ENCODE data around the gene MEIOB.
A peak's percentile ranks its signal among the peaks of the same experiment; 100 is the strongest.
"Not testable (repeated sequence)": the region's sequence is repeated elsewhere in the genome, so short reads cannot be mapped to it uniquely, and the experiment has no call there.

MEIOB gene

DNA sequence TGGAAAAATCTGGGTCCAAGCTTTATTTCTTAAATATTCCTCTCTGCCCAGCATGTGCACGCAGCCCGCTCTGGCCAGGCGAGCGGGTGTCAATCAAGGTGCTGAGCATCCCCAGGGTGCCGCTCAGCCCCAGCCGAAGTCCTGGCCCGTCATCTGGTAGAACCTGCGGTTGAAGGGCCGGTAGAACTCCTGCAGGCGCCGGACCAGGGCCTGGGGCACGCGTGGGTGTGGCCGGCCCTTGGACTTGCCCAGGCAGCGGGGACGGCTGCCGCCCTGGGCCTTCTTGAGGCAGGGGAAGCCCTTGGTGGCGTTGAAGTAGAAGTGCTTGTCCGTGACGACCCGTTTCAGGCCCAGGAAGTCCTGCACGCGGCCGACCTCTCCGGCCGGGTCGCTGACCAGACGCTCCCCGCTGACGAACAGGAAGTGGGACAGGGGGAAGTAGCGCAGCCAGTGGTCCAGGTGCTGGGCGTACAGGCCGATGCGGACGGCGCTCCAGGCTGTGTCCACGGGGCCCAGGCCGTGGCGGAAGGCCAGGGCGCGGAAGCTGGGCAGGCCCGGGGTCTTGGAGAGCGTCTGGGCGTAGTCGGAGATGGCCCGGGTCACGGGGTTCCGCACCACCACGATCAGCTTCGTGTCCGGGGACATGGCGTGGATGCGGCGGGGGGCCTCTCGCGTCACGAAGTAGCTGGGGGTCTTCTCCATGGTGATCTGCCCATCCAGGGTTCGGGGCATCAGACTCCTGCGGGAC lies 39.7 kb upstream of the MEIOB start:
- H3K27me3 Mint-ChIP-seq, result peaks cover 58% of the 10 kb centered on the region
- H3K27ac Mint-ChIP-seq, result no peak overlapping the region
- no peaks in the 10 kb centered on the region for H3K4me1 Mint-ChIP-seq
- no peak overlapping the region for H3K4me3 Mint-ChIP-seq
- no peak for ATAC-seq
- no peaks in the 10 kb centered on the region for H3K9me3 Mint-ChIP-seq
- no peaks in the 10 kb centered on the region for H3K36me3 Mint-ChIP-seq

DNA sequence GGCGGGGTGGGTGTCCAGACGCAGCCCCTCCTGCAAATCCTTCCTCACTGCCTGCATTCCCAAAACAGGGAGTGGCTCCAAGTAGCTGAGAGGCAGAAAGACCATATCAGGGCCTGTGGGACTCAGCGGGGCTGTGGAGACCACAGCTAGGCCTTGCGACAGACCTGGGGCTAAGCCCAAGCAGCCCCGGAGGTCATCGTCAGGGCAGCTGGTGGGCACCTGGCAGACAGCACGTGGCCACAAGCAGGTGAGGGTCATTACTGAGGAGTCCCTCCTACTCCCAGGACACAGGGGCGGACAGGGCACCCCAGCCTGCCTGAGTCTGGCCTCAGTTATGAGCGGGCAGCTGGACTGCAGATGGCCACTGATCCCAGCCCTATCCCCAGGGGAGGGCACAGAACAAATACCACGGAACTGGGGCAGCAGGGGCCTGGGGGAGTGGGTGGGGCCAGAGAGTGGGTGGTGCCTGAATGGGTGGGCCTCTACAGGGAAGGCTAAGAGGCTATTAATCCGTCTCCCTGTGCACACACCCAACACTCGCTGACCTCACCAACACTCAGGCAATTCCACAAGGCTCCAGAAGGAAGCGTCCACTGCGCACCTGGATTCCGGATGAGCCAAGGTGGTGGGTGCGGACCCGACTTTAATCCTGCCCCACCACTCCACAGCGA lies 37.7 kb upstream of the MEIOB start:
- ATAC-seq, result no peak
- H3K4me1 Mint-ChIP-seq, result no peaks in the 10 kb centered on the region
- H3K27ac Mint-ChIP-seq, result no peak overlapping the region
- H3K36me3 Mint-ChIP-seq, result no peaks in the 10 kb centered on the region
- peaks cover 51% of the 10 kb centered on the region for H3K27me3 Mint-ChIP-seq
- no peak overlapping the region for H3K4me3 Mint-ChIP-seq
- H3K9me3 Mint-ChIP-seq, result no peaks in the 10 kb centered on the region

DNA sequence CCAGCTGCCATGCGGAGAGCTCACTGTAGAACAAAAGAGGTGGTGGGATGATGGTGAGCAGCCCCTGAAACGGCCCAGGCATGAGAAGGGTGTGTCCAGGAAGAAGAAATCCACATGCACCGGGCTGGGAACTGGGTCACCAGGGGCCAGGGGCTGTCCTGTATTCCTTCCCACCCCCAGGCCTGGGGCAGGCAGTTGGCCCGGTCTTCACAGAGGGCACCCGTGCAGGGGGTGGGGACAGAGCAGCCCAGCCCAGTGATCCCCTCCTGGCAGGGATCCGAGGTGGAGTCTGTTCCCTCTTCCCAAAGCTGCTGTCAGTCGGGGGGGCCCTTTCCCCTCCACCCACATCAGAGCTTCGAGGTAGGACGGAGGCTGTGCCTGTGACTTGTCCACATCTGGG lies 37.0 kb upstream of the MEIOB start:
- Mint-ChIP-seq H3K27me3 (peaks cover 51% of the 10 kb centered on the region), H3K4me1 (no peaks in the 10 kb centered on the region), H3K36me3 (no peaks in the 10 kb centered on the region), H3K27ac (no peak overlapping the region), H3K4me3 (no peak overlapping the region), H3K9me3 (no peaks in the 10 kb centered on the region)
- ATAC-seq, result no peak

DNA sequence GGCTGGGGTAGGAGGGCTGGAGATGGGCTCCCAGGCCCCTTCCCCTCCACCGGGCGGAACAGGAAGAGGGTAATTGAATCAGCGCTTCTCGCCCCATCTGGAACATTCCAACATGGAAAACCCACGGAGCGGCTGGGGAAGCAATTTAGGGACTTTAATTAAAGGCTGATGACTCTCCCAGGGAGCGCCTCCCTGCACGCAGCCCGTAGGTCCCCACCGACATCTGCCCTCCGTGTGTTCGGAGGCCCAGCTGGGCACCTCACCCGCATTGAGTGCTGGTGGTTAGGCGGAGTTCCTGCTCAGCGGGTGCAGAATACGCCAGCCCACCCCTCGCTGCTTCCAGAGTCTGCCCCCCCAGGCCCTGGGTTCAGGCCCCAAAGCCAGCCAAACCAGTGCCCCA lies 36.2 kb upstream of the MEIOB start:
- H3K4me1 Mint-ChIP-seq, result no peaks in the 10 kb centered on the region
- no peaks in the 10 kb centered on the region for H3K9me3 Mint-ChIP-seq
- no peak for ATAC-seq
- no peak overlapping the region for H3K27ac Mint-ChIP-seq
- H3K36me3 Mint-ChIP-seq, result no peaks in the 10 kb centered on the region
- peaks cover 50% of the 10 kb centered on the region for H3K27me3 Mint-ChIP-seq
- no peak overlapping the region for H3K4me3 Mint-ChIP-seq

DNA sequence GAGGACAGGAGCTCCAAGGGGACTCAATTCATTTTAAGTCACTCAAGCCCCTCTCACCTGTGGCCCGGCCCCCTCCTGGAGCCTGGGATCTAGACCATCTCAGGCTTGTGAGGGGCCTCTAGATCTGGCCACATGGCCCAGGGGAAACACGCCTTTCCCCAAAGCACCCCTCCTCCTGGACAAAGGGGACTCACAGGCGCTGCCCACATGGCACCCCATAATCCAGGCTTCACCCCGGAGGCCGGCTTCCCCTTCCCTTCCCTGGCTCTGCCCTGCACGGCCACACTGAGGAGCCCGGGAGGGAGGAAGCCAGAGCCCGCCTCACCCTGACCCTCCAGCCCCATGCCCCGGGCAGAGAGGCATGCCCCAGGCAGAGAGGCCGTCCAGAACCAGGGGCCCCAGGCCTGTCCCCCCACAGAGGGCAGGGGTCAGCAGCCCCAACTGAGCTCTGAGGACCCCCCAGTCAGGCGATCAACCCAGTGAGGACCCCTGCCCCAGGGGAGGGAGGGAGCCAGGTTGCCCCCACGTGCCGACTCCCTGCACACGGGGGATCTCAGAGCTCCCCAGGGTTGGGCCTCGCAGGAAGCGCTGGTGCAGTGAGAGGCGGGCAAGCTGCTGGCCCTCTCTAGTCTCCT lies 35.4 kb upstream of the MEIOB start:
- Mint-ChIP-seq H3K36me3 (no peaks in the 10 kb centered on the region), H3K27ac (no peak overlapping the region)

DNA sequence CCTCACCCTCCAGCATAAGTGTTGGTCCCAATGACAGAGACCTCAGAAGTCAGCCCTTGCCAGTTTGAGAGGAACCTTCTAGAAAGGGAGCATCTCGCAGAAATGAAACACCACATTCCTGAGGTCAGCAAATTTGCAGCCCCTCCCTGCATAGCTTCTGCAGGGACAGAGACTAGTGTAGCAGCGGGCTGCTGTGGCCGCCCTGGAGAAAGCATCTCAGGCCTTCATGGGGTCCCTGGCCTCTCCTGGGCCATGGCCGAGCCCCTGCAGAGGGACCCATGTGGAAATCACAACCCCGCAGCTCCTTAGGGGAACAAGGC lies 34.8 kb upstream of the MEIOB start:
- H3K9me3 Mint-ChIP-seq, result no peaks in the 10 kb centered on the region

More for the DNA sequence above, 35.4 kb upstream of the MEIOB start:
- Mint-ChIP-seq H3K9me3 (no peaks in the 10 kb centered on the region), H3K27me3 (peaks cover 53% of the 10 kb centered on the region), H3K4me3 (no peak overlapping the region), H3K4me1 (no peaks in the 10 kb centered on the region)
- ATAC-seq, result no peak

DNA sequence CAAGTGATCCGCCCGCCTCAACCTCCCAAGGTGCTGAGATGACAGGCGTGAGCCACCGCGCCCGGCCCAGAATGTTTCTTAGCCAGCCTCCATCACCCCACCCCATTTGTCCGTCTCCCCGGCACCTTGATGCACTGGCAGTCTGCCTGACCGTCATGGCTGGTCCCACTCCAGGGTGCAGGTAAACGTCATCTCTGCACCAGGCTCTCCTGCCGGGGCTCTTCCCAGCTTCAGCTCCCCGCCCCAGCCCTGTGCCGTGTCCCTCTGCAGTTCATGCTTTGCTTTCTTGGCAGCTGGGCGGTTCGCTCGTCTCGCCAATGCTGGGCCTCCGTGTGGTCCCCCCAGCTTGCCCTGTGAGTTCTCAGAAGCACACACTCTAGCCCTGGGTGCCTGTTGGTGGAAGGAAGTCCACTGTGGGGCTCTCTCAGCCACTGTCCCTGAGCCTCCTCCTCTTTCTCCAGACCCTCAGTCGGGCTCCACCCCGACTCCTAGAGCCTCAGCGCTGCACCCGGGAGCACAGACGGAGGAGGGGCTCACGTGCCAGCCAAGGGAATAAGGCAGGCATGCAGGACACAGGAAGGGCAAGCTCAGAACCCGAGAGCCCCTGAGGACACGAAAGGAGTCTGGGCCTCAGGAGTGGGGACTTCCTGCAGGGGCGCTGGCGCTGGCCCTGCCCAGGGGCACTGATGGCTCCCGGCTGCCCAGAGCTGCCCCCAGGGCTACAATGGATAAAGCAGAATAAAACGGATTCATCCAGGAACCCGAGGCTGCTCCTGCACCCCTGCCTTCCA lies 34.3 kb upstream of the MEIOB start:
- H3K27ac Mint-ChIP-seq, result no peak overlapping the region
- H3K4me1 Mint-ChIP-seq, result no peaks in the 10 kb centered on the region
- no peaks in the 10 kb centered on the region for H3K36me3 Mint-ChIP-seq
- H3K4me3 Mint-ChIP-seq, result no peak overlapping the region
- ATAC-seq, result no peak
- peaks cover 53% of the 10 kb centered on the region for H3K27me3 Mint-ChIP-seq
- no peaks in the 10 kb centered on the region for H3K9me3 Mint-ChIP-seq

More for the DNA sequence above, 34.8 kb upstream of the MEIOB start:
- Mint-ChIP-seq H3K4me1 (no peaks in the 10 kb centered on the region), H3K27me3 (peaks cover 53% of the 10 kb centered on the region), H3K27ac (no peak overlapping the region), H3K36me3 (no peaks in the 10 kb centered on the region), H3K4me3 (no peak overlapping the region)
- ATAC-seq, result no peak

DNA sequence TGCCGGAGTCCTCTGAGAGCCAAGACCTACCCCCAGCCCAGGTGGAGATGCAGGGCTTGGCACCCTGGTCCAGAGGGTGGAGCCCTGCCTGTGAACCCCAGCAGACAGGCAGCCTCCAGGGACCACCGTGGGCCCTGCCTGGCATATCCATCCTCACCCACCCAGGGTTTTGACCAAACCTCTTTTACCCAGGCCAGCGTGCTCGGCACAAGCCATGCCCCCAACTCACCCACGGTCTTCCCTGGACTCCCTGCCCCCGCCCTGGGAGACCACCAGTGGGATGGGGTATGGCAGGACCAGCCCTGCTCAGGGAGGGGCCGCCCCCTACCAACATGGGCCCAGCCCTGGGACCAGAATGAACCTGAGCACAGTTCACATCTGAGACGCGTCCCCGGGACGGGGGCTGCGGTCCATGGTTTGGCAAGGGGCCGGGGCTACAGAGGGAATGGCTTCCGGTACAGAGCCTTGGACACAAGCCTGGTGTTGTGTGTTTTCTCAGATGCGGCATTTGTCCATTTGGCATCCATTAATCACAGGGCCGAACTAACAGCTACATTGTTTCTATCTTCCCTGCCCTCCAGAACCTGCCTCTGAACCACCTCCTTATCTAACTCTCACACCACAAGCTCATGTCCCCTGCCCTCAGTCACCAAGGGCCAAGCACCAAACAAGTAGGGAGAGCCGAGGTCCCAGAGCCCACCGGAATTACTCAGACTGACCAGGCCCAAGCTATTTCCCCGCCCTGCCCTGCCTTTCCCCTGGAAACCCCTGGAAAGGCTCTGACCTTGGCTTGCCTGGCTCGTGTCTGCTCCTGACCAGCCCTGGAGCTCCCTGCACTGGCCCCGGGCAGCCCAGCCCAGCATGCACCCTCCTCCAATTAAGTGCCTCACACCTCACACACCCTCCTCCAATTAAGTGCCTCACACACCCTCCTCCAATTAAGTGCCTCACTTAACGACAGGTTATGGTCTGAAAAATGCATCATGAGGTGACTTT lies 32.2 kb upstream of the MEIOB start:
- Mint-ChIP-seq H3K27me3 (peaks cover 52% of the 10 kb centered on the region), H3K36me3 (no peaks in the 10 kb centered on the region), H3K9me3 (no peaks in the 10 kb centered on the region), H3K4me1 (no peaks in the 10 kb centered on the region), H3K4me3 (no peak overlapping the region), H3K27ac (no peak overlapping the region)
- ATAC-seq, result peak; percentile 31

DNA sequence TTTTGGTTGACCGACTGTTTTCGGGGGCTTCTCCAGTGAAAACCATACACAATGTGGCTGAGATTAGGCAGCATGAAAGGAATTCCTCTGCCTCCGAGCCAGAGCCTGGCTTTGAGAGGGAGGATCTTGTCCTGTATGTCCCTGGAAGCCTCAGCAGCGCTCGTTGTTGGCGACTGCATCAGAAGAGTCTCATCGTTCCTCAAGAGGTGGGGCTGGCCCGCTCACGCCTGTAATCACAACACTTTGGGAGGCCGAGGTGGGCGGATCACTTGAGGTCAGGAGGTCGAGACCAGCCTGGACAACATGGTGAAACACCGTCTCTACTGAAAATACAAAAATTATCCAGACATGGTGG lies 31.2 kb upstream of the MEIOB start:
- H3K27me3 Mint-ChIP-seq, result peaks cover 44% of the 10 kb centered on the region
- no peaks in the 10 kb centered on the region for H3K36me3 Mint-ChIP-seq
- no peak overlapping the region for H3K4me3 Mint-ChIP-seq
- ATAC-seq, result no peak
- no peaks in the 10 kb centered on the region for H3K9me3 Mint-ChIP-seq
- H3K27ac Mint-ChIP-seq, result no peak overlapping the region
- no peaks in the 10 kb centered on the region for H3K4me1 Mint-ChIP-seq

DNA sequence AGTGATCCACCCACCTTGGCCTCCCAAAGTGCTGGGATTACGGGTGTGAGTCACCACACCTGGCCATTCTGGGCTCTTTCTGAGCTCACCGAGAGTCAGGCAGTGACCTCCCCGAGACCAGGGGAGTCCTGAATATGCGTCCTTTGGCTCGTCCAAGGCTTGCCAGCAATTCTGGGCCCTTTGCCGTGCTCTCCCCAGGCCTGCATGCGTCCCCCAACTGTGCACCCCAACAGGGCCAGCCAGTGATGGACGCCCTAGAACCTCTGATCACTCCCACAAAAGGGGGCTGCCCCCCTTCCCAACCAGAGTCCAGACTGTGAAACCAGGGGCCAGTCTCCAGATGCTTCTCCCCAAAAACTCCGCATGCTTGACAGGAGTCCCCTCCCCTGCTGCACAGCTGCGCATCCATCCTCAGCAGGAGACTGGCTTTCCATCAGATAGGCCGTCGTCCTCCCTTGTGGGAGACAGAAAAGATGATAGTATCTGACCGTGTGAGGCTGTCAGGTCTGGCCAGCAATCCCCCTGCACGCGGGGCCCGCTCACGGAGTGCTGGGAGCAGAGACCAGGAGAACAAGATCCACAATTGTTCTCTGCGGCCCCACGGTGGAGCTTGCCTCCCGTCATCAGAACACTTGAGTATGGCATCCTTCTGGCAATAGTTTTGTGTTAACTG lies 30.7 kb upstream of the MEIOB start:
- H3K4me3 Mint-ChIP-seq, result no peak overlapping the region
- H3K27ac Mint-ChIP-seq, result no peak overlapping the region
- no peaks in the 10 kb centered on the region for H3K36me3 Mint-ChIP-seq
- no peaks in the 10 kb centered on the region for H3K4me1 Mint-ChIP-seq
- no peak for ATAC-seq
- no peaks in the 10 kb centered on the region for H3K9me3 Mint-ChIP-seq
- H3K27me3 Mint-ChIP-seq, result peaks cover 48% of the 10 kb centered on the region

DNA sequence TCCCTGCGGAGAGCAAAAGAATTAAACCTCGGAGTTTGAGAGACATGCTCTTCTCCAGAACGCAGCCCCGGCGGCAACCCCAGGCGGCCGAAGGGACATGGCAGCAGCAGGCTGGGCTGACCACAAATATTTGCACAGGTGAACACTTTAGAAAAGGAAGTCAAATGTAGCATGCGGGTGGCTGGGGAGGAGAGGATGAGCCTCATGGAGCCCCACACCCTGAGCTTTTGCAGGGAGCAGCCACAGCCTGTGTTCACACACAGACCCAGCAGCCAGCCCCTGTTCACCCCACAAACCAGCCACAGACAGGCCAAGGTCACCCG lies 28.4 kb upstream of the MEIOB start:
- no peak overlapping the region for H3K4me3 Mint-ChIP-seq
- H3K36me3 Mint-ChIP-seq, result no peaks in the 10 kb centered on the region
- H3K27me3 Mint-ChIP-seq, result peaks cover 36% of the 10 kb centered on the region
- H3K4me1 Mint-ChIP-seq, result no peaks in the 10 kb centered on the region
- ATAC-seq, result no peak
- no peaks in the 10 kb centered on the region for H3K9me3 Mint-ChIP-seq
- H3K27ac Mint-ChIP-seq, result no peak overlapping the region

DNA sequence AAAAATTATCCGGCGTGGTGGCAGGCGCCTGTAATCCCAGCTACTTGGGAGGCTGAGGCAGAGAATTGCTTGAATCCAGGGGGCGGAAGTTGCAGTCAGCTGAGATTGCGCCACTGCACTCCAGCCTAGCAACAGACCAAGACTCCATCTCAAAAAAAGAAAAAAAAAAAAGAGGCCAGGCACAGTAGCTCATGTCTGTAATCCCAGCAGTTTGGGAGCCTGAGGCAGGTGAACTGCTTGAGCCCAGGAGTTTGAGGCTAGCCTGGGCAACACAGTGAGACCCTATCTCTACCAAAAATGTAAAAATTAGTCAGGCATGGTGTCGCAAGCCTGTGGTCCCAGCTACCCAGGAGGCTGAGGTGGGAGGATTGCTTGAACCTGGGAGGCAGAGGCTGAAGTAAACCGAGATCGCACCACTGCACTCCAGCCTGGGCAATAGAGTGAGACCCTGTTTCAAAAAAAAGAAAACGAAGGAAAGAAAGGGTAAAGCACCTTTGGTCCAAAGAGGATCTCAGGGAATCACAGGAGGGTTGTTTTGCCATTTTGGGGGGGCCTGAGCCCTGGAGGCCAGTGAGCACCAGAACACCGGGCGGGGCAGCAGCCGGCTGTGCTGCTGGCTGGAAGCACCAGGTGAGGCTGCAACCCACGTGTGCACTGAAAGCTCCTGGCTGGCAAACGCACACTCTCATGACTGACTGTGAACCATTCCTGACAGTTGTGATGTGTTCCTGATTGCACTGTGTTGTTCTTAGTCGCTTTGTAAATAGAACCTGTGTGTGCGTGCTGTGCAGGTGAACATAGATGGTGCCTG lies 27.9 kb upstream of the MEIOB start:
- no peaks in the 10 kb centered on the region for H3K36me3 Mint-ChIP-seq
- H3K27ac Mint-ChIP-seq, result no peak overlapping the region
- H3K4me1 Mint-ChIP-seq, result no peaks in the 10 kb centered on the region
- ATAC-seq, result no peak
- peaks cover 34% of the 10 kb centered on the region for H3K27me3 Mint-ChIP-seq
- H3K9me3 Mint-ChIP-seq, result no peaks in the 10 kb centered on the region
- H3K4me3 Mint-ChIP-seq, result no peak overlapping the region

DNA sequence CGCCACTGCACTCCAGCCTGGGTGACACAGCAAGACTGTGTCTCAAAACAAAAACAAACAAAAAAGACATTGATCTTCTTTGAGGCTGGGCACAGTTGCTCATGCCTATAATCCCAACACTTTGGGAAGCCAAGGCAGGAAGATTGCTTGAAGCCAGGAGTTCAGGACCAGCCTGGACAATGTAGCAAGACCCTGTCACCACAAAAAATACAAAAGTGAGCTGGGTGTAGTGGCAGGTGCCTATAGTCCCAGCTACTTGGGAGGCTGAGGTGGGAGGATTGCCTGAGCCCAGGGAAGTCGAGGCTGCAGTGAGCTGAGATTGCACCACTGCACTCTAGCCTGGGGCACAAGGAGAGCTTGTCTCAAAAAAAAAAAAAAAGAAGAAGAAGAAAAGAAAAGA lies 25.7 kb upstream of the MEIOB start:
- H3K27me3 Mint-ChIP-seq, result peaks cover 23% of the 10 kb centered on the region
- not testable (repeated sequence) for ATAC-seq, H3K4me1 Mint-ChIP-seq, H3K36me3 Mint-ChIP-seq, H3K27ac Mint-ChIP-seq, H3K4me3 Mint-ChIP-seq, H3K9me3 Mint-ChIP-seq
